Stimulated activated CD8-positive, alpha-beta memory T cell treated with anti-CD3 and anti-CD28 coated beads, Interleukin-7, amount 100 ng/mL, for 48 hours (primary cell): Measurements from ENCODE around the gene RWDD4.

ENCODE experiments used
- DNase-seq, 2 donors: peaks; one replicate each; pipeline ENCODE4 v3.0.0-alpha.2; 2020; ENCODE audit warnings: low read depth in 1 of 2; ENCODE audit errors: extremely low read depth in 1 of 2

Gene RWDD4

DNA sequence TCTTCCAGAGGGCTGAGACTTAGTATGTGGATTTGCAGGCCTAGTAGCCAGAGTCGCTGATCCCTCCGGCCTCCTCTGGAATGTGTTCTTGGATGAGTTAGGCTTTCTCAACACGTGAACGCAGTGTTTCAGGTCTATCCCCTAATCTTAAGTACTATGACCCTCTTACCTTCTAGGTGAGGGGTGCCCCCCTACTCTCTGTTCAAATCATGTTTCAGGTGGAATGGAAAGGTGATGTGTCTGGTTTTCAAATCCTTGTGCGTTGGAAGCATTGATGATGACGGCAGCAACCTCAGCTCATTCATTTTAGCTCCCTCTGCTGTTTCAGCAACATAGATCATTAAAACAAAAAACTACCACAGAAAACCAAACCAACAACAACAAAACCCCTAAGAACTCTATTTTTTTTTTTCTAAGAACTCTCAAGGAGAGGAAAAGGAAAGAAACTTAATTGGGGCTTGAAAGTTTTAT, 56.4 kb downstream of the RWDD4 start:
- DNase-seq = no peak

DNA sequence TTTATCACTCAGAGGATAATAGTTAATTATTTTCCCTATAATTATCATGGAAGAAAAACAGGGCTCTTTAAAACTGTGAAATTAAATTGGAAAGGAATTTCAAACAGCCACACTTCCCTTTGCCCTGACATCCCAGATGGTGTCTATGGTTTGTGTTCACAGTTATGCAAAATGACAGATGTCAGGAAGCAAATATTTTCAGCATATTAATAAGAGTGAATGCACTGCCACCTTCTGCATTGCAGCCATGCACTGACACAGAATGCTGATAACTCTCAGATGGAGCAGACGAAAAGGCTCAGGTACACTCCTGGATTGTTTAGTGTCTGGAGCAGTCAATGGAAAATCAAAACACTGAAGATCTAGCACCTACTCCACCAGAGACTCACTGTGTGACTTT, 57.6 kb downstream of the RWDD4 start:
- no peak for DNase-seq

DNA sequence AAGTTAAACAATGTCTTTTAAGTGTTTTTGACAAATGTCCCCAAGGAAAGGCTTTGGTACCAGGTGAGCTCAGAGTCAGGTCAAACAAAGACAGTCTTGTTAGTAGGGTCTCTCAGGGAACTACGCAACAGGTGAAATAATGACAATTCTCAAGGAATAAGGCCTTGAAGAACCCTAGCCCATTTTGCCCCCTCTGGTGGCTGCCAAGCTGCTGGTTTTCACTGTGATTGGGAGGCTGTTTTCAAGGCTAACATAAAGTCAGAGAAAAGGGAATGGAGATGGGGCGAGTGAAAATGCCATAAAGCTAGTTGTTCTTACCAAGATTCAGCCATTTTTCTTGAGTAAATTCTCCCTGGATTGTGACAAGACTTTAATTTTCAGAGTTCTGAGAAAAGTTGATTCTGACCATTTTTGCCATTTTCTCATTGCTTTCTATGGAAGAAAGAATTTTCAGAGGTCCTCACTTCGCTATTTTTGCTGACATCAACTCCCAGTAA, 58.7 kb downstream of the RWDD4 start:
- DNase-seq = no peak

DNA sequence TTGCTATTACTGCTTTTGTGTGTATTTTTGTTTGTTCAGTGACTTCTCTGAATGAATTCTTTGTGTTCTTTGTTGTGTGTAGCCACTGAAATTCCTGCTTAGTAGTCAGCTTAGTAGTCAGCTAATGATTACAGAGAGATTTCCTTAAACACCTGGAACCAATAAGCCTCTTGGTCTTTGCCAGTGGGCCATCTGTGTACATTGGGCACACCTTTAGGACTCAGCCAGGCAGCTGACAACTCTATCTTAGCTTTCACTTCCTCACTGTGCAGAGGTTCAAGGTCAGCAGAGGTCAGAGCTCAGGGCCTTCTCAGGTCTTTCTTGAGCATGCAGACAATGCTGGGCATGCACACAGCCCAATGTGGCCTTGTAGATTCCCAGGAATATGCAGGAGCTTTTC, 59.3 kb downstream of the RWDD4 start:
- DNase-seq = no peak

DNA sequence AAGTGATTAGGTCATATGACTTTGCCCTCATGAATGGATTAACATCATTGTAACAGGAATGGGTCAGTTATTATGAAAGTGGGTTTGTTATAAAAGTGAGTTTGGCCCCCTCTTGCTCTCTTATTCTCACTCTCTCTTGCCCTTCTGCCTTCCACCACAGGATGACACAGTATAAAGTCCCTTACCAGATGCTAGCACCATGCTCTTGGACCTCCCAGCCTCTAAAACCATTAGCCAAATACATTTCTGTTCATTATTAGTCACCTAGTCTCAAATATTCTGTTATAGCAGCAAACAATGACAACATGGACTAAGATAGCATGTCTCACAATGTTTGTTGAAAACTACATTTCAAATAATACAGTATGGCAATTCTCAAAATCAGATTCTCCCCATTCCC, 59.7 kb downstream of the RWDD4 start:
- DNase-seq = no peak

DNA sequence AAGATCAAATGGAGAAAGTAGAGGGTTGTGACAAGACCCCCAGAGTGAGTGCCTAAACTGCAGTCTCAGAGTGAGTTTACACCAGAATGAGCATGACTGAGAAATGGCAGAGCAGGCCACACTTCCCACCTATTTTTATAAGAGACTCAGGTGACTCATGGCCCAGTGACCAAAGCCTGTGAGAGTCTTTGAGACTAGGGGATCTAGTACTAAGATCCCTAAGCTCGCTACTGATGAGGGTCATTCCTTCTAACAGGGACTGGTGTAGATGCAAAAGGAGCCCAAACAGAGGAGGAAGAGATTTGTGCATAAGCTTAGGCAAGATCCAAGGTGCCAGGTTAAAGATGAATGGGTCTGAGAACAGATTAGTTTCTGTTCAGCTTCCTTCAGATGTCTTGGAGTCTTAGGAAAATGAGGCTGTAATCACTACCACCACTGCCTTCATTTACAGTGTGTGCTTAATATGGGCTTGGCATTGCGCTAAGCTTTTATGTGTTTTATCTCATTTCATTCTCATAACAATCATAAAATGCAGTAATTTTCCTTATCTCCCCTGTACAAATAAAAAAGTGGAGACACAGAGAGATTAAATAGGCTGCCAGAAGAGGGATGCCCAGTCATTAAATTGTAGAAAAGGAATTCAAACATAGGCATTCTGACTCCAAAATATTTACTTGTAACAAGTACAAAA, 62.8 kb downstream of the RWDD4 start:
- DNase-seq = no peak

DNA sequence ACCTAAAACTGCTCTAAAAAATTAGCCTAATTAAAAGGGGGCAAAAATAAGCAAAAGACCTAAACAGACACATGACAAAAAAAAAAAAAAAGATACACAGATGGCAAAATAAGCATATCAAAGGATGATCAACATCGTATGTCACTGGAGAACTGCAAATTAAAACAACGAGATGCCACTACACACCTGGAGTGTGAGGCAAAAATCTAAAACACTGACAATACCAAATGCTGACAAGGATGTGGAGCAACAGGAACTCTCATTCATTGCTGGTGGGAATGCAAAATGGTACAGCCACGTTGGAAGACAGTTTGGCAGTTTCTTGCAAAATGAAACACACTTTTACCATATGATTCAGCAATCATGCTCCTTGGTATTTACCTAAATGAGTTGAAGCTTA, 64.2 kb downstream of the RWDD4 start:
- no peak for DNase-seq

DNA sequence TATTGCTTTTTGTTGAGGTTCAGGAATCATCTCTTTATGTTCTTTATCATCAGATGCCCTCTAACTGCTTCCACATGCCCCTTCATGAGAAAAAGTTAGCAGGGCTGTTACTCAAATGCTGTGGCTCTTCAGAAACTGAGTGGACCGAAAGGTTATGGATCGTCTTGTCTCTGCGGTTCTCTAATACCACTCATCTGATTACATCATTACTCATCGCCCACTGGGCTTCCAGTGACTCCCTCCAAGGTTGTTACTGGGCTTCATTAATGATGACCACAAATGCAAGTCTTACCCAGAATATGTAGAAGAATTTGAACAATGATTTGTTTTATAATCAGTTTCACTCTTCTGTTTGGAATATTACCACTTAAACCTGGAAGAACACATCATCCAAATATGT, 67.7 kb downstream of the RWDD4 start:
- DNase-seq = no peak
